KOPT-K1 (cell line): ENCODE results near the gene JADE3.

Experiments used
- H3K27ac ChIP-seq: fragments of 200-600 bp; sonication (generic); 2 replicates; pipeline ENCODE4 v1.5.1; 2016; ENCODE audit warnings: antibody characterized with exemption, mild to moderate bottlenecking, low read depth, low read length; ENCODE audit not compliant: poor library complexity, severe bottlenecking
- H3K36me3 ChIP-seq: fragments of 200-600 bp; sonication (generic); 2 replicates; pipeline ENCODE4 v1.5.1; 2017; ENCODE audit warnings: antibody characterized with exemption, mild to moderate bottlenecking, low read length, moderate library complexity; ENCODE audit not compliant: insufficient read depth
- H3K9me3 ChIP-seq: fragments of 200-600 bp; sonication (generic); 2 replicates; pipeline ENCODE4 v1.5.1; 2017; ENCODE audit warnings: antibody characterized with exemption, low read length, mild to moderate bottlenecking; ENCODE audit not compliant: insufficient read depth, poor library complexity, severe bottlenecking

JADE3 gene

DNA sequence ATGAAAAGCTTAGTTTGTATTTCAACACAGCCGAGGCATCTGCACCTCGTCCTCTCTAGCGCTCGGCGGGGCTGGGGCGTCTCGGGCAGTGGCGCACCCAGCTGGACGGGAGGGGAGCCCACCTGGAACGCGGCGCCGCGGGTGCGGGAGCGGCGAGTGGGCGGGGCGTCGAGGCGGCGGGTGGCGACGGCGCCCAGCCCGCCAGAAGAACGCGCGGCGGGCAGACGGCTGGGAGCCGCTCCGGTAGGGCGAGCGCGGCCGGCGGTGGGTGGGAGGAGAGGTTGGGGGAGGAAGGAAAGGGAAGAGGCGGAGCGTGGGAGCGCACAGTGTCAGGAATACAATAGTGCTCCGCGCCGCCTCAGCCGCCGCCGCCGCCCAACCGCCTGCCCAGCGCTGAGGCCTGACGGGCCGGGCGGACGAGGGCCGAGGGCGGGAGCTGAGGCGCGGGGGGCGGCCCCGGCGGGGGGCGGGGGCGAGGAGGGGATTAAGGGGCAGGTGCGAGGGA, at the start of gene JADE3:
JADE3 (plus strand) TSS at position 324 of the 505 bp plus-strand sequence. CDS start 72,474 bp downstream, outside the sequence.
- H3K9me3 ChIP-seq = no peaks in the 10 kb centered on the region
- no peaks in the 10 kb centered on the region for H3K36me3 ChIP-seq
- peak within 1 kb of the TSS; percentile 41 for H3K27ac ChIP-seq

DNA sequence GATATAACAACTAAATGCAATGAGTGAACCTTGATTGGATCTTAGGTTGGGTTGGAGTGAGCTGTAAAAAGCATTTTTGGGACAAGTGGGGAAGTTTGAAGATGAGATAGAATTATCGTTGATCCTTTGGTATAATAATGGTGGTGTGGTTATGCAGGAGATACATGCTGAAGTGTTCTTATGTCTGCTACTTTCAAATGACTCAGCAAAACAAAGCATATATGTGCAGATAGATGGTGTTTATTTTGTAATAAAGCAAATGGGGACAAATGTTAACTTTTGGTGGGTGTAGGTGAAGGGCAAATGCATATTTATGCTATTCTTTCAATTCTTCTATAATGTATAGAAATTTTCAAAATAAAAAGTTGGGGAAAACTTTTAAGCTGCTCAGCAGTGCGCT, 49.1 kb upstream of the JADE3 start:
- Histone ChIP-seq H3K27ac (no peak overlapping the region), H3K36me3 (peaks cover 27% of the 10 kb centered on the region), H3K9me3 (no peaks in the 10 kb centered on the region)

DNA sequence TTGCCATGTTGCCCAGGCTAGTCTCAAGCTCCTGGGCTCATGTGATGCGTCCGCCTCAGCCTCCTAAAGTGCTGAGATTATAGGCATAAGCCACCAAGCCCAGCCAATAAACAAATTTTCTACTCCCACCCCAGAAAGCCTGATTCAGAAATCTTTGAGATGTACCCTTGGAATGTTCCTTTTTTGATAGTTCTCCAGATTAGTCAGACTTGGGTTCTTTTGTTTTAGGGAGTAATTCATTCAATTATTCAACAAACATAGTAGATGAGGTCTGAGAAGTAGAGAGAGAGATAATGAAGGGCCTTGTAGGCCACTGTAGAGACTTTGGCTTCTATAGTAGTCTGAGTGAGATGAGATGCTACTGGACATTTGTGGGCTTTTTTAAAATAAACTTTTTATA, 47.6 kb upstream of the JADE3 start:
- Histone ChIP-seq H3K27ac (no peak overlapping the region), H3K9me3 (no peaks in the 10 kb centered on the region), H3K36me3 (peaks cover 26% of the 10 kb centered on the region)

GRCh38 chrX:46865281-46865680, 46.9 kb upstream of the JADE3 start:
- H3K9me3 ChIP-seq = no peaks in the 10 kb centered on the region
- peaks cover 20% of the 10 kb centered on the region for H3K36me3 ChIP-seq
- H3K27ac ChIP-seq = no peak overlapping the region

GRCh38 chrX:46866726-46867125, 45.5 kb upstream of the JADE3 start:
- H3K27ac ChIP-seq = no peak overlapping the region
- no peaks in the 10 kb centered on the region for H3K9me3 ChIP-seq
- H3K36me3 ChIP-seq = peaks cover 10% of the 10 kb centered on the region; the same call in 1 of the 2 replicates

GRCh38 chrX:46873746-46874145, 38.5 kb upstream of the JADE3 start:
- peaks cover 5% of the 10 kb centered on the region; the same call in 1 of the 2 replicates for H3K36me3 ChIP-seq
- no peak overlapping the region for H3K27ac ChIP-seq
- no peaks in the 10 kb centered on the region for H3K9me3 ChIP-seq

DNA sequence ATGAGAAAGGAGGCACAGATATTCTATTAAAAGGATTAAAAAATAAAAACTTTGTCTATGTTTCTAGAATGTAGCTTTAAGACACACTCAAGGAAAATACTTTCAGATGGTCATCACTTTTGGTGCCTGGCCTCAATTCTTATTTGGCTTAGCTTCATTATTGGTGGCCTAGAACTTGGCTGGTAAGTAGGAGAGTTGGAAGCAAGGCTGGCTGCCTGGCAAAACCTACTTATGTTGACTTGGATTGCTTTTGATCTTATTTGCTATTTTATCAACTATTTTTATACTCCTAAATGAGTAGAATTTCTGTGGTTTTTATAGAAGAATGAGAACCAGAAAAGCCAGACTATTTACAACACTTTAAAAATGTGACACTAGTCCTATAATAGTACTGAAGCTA, 35.3 kb upstream of the JADE3 start:
- peaks cover 5% of the 10 kb centered on the region; the same call in 1 of the 2 replicates for H3K36me3 ChIP-seq
- H3K27ac ChIP-seq = no peak overlapping the region
- no peaks in the 10 kb centered on the region for H3K9me3 ChIP-seq

GRCh38 chrX:46882266-46882665, 30.0 kb upstream of the JADE3 start:
- H3K9me3 ChIP-seq = no peaks in the 10 kb centered on the region
- H3K27ac ChIP-seq = no peak overlapping the region
- H3K36me3 ChIP-seq = no peaks in the 10 kb centered on the region; the same call in 1 of the 2 replicates

DNA sequence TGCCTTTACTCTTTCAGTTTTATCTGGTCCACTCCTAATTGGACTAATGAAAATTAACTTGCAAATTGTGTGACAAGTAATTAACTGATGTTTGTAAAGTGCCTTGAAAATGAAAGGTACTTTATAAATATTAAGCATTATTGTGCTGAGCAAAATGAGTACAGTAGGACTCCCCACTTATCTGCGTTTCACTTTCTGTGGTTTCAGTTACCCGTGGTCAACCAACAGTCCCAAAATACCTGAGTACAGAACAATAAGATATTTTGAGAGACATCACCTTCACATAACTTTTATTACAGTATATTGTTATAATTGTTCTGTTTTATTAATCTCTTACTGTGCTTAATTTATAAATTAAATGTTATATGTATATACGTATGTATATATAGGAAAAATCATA, 27.4 kb upstream of the JADE3 start:
- Histone ChIP-seq H3K27ac (no peak overlapping the region), H3K36me3 (no peaks in the 10 kb centered on the region; the same call in 1 of the 2 replicates), H3K9me3 (no peaks in the 10 kb centered on the region)

DNA sequence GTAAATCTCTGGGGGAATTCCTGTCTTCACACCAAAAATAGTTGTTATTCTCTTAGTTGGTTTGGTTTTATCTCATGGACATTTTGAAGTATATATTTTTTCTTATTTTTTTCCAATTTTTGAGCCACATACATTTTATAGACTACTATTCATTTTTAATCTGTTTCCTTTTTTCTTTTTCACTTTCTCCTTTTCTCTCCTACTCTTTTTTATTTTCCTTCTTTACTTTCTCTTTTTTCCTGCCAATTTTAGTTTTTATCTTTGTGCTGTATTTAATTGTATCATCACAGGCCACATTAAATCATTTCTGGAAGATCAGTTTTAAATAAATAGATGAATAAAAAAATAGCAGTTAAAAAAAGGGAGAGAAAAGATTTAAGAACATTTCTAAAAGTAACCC, 14.0 kb upstream of the JADE3 start:
- Histone ChIP-seq H3K27ac (no peak overlapping the region), H3K36me3 (no peaks in the 10 kb centered on the region), H3K9me3 (no peaks in the 10 kb centered on the region)

GRCh38 chrX:46903458-46904242, 8.6 kb upstream of the JADE3 start:
- Histone ChIP-seq H3K36me3 (no peaks in the 10 kb centered on the region), H3K27ac (no peak overlapping the region), H3K9me3 (no peaks in the 10 kb centered on the region)

GRCh38 chrX:46904626-46905025, 7.6 kb upstream of the JADE3 start:
- H3K9me3 ChIP-seq = no peaks in the 10 kb centered on the region
- no peak overlapping the region for H3K27ac ChIP-seq
- H3K36me3 ChIP-seq = no peaks in the 10 kb centered on the region

DNA sequence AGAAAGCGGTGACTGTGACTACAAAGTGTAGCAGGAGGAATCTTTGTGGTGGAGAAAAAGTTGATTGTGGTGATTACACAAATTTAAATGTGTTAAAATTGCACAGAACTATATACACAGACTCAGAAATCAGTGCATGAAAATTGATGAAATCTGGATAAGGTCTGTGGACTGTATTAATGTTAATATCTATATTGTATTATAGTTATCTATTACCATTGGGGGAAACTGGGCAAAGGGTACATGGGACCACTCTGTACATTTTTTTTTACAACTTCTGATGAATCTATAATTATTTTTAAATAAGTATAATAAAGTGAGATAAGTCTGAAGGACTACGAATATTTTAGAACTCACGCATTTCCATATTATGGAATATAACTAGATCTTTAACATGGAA, 1.8 kb upstream of the JADE3 start:
- H3K9me3 ChIP-seq = no peaks in the 10 kb centered on the region
- no peaks in the 10 kb centered on the region for H3K36me3 ChIP-seq
- H3K27ac ChIP-seq = no peak overlapping the region

GRCh38 chrX:46912603-46913491, 626 bp downstream of the JADE3 start:
- Histone ChIP-seq H3K36me3 (no peaks in the 10 kb centered on the region), H3K27ac (peak overlapping the region; percentile 41), H3K9me3 (no peaks in the 10 kb centered on the region)

- H3K9me3 ChIP-seq = no peaks in the 10 kb centered on the region
- H3K27ac ChIP-seq = peak overlapping the region; percentile 41
- no peaks in the 10 kb centered on the region for H3K36me3 ChIP-seq
Observed at GRCh38 chrX:46913667-46914066, 1.4 kb downstream of the JADE3 start.
